ENCODE data around the gene CD84.
A peak's percentile ranks its signal among the peaks of the same experiment; 100 is the strongest.

CD84 gene

GRCh38 chr1:160548960-160549664, 30.2 kb downstream of the CD84 start:
- Histone ChIP-seq H3K27ac (no peak overlapping the region), H3K4me3 (ENCODE audit: low read depth, low read length) (no peak overlapping the region), H3K36me3 (no peaks in the 10 kb centered on the region), H3K27me3 (ENCODE audit: insufficient read depth, low read depth, severe bottlenecking) (peaks cover 96% of the 10 kb centered on the region), H3K9me3 (ENCODE audit: severe bottlenecking) (no peaks in the 10 kb centered on the region)
- no peak for TF ChIP-seq CTCF (IDR thresholded peaks at IDR 0.05; ENCODE audit: low read depth, low read length)
- no peak for DNase-seq

- Histone ChIP-seq H3K36me3 (no peaks in the 10 kb centered on the region), H3K27me3 (ENCODE audit: insufficient read depth, low read depth, severe bottlenecking) (peaks cover 88% of the 10 kb centered on the region), H3K9me3 (ENCODE audit: severe bottlenecking) (no peaks in the 10 kb centered on the region), H3K27ac (no peak overlapping the region), H3K4me3 (ENCODE audit: low read depth, low read length) (no peak overlapping the region)
- no peak for TF ChIP-seq CTCF (IDR thresholded peaks at IDR 0.05; ENCODE audit: low read depth, low read length)
- no peak for DNase-seq
Measured at GRCh38 chr1:160548183-160548582, 31.1 kb downstream of the CD84 start.

- no peak for DNase-seq
- no peaks in the 10 kb centered on the region for H3K9me3 ChIP-seq (ENCODE audit: severe bottlenecking)
- H3K27ac ChIP-seq, result no peak overlapping the region
- peaks cover 88% of the 10 kb centered on the region for H3K27me3 ChIP-seq (ENCODE audit: insufficient read depth, low read depth, severe bottlenecking)
- no peak overlapping the region for H3K4me3 ChIP-seq (ENCODE audit: low read depth, low read length)
- no peak for TF ChIP-seq CTCF (IDR thresholded peaks at IDR 0.05; ENCODE audit: low read depth, low read length)
- H3K36me3 ChIP-seq, result no peaks in the 10 kb centered on the region
Measured at GRCh38 chr1:160547422-160547821, 31.9 kb downstream of the CD84 start.

GRCh38 chr1:160546942-160547341, 32.4 kb downstream of the CD84 start:
- H3K4me3 ChIP-seq (ENCODE audit: low read depth, low read length), result no peak overlapping the region
- no peak for TF ChIP-seq CTCF (IDR thresholded peaks at IDR 0.05; ENCODE audit: low read depth, low read length)
- no peak for DNase-seq

GRCh38 chr1:160544647-160545046, 34.6 kb downstream of the CD84 start:
- Histone ChIP-seq H3K36me3 (no peaks in the 10 kb centered on the region), H3K27me3 (ENCODE audit: insufficient read depth, low read depth, severe bottlenecking) (peaks cover 87% of the 10 kb centered on the region), H3K27ac (no peak overlapping the region), H3K4me3 (ENCODE audit: low read depth, low read length) (no peak overlapping the region), H3K9me3 (ENCODE audit: severe bottlenecking) (no peaks in the 10 kb centered on the region)
- peak; percentile 49 for TF ChIP-seq CTCF (IDR thresholded peaks at IDR 0.05; ENCODE audit: low read depth, low read length)
- DNase-seq, result no peak

More at GRCh38 chr1:160546942-160547341, 32.4 kb downstream of the CD84 start:
- H3K27ac ChIP-seq, result no peak overlapping the region
- peaks cover 88% of the 10 kb centered on the region for H3K27me3 ChIP-seq (ENCODE audit: insufficient read depth, low read depth, severe bottlenecking)
- no peaks in the 10 kb centered on the region for H3K36me3 ChIP-seq
- no peaks in the 10 kb centered on the region for H3K9me3 ChIP-seq (ENCODE audit: severe bottlenecking)

Data from WERI-Rb-1 (cell line).